ENCODE data around the gene HRG. TPM values are rescaled to one million over a fixed set of nuclear protein-coding genes. Genes with fewer than 3 reads are reported as not detected.
A peak's percentile ranks its signal among the peaks of the same experiment; 100 is the strongest.

The HRG gene
- total and polyA plus RNA-seq, 2 experiments from 2014 or later = not detected

- Mint-ChIP-seq H3K4me1 (peaks cover 29% of the 10 kb centered on the region), H3K9me3 (no peaks in the 10 kb centered on the region), H3K4me3 (no peak overlapping the region), H3K36me3 (ENCODE audit: low read depth) (no peaks in the 10 kb centered on the region), H3K27me3 (ENCODE audit: insufficient read depth, low read depth, poor library complexity) (peaks cover 3% of the 10 kb centered on the region), H3K27ac (no peak overlapping the region)
- TF ChIP-seq ZNF462 (CRISPR knock-in tag; IDR thresholded peaks at IDR 0.05) (no peak), POLR2AphosphoS5 (IDR thresholded peaks at IDR 0.05; ENCODE audit: low read depth) (no peak), ZNF114 (CRISPR knock-in tag; IDR thresholded peaks at IDR 0.05) (no peak), JUNB (IDR thresholded peaks at IDR 0.05; ENCODE audit: unreplicated experiment) (no peak)
- H3K36me3 ChIP-seq (ENCODE audit: insufficient read depth) = no peaks in the 10 kb centered on the region
- H3K27ac ChIP-seq (ENCODE audit: low read depth) = no peak overlapping the region
- peak overlapping the region; percentile 96 for H2AFZ ChIP-seq
- H3K4me1 ChIP-seq (ENCODE audit: insufficient read depth) = peaks cover 33% of the 10 kb centered on the region
- no peaks in the 10 kb centered on the region for H3K79me2 ChIP-seq (replicated peaks; ENCODE audit: insufficient read depth)
- DNase-seq (ENCODE audit: low spot score) (no peak), ATAC-seq (peak; percentile 35; the same call in 2 of the 3 replicates)
- H3K27me3 ChIP-seq (ENCODE audit: insufficient read depth) = no peaks in the 10 kb centered on the region
- H4K20me1 ChIP-seq (replicated peaks; ENCODE audit: insufficient read depth) = no peaks in the 10 kb centered on the region
- no peaks in the 10 kb centered on the region for H3K9me2 ChIP-seq (ENCODE audit: insufficient read depth)
- peak overlapping the region; percentile 53; the same call in 1 of the 2 replicates for H3K4me2 ChIP-seq
- no peaks in the 10 kb centered on the region for H3F3A ChIP-seq (replicated peaks; ENCODE audit: low read depth)
- no peak overlapping the region for H3K4me3 ChIP-seq
Observed at GRCh38 chr3:186640929-186641328, 24.9 kb upstream of the HRG start.

GRCh38 chr3:186642014-186642413 is 23.8 kb upstream of the HRG start:
- Mint-ChIP-seq H3K9me3 (no peaks in the 10 kb centered on the region), H3K36me3 (ENCODE audit: low read depth) (no peaks in the 10 kb centered on the region), H3K4me1 (peaks cover 29% of the 10 kb centered on the region), H3K27me3 (ENCODE audit: insufficient read depth, low read depth, poor library complexity) (peaks cover 3% of the 10 kb centered on the region), H3K27ac (no peak overlapping the region), H3K4me3 (no peak overlapping the region)
- H3K27me3 ChIP-seq (ENCODE audit: insufficient read depth) = no peaks in the 10 kb centered on the region
- H3K9me2 ChIP-seq (ENCODE audit: insufficient read depth) = no peaks in the 10 kb centered on the region
- DNase-seq (ENCODE audit: low spot score) = no peak
- 0 out of 2 replicates have a peak overlapping the region, but pooled peaks have one; percentile 29 for H2AFZ ChIP-seq
- H3K4me2 ChIP-seq = no peak overlapping the region
- H3F3A ChIP-seq (replicated peaks; ENCODE audit: low read depth) = no peaks in the 10 kb centered on the region
- no peaks in the 10 kb centered on the region for H3K36me3 ChIP-seq (ENCODE audit: insufficient read depth)
- no peaks in the 10 kb centered on the region for H3K79me2 ChIP-seq (replicated peaks; ENCODE audit: insufficient read depth)
- no peak overlapping the region for H3K4me3 ChIP-seq
- no peaks in the 10 kb centered on the region for H4K20me1 ChIP-seq (replicated peaks; ENCODE audit: insufficient read depth)
- ATAC-seq = no peak
- H3K27ac ChIP-seq (ENCODE audit: low read depth) = no peak overlapping the region
- H3K4me1 ChIP-seq (ENCODE audit: insufficient read depth) = peaks cover 33% of the 10 kb centered on the region
- TF ChIP-seq EZH2 (IDR thresholded peaks at IDR 0.05; ENCODE audit: low read depth, unreplicated experiment) = no peak
- TF ChIP-seq POLR2AphosphoS5 (IDR thresholded peaks at IDR 0.05; ENCODE audit: low read depth) = no peak
- TF ChIP-seq CREB1 (CRISPR knock-in tag; IDR thresholded peaks at IDR 0.05; ENCODE audit: low read depth) = no peak
- no peak for TF ChIP-seq STAT1 (IDR thresholded peaks at IDR 0.05; ENCODE audit: unreplicated experiment)
- TF ChIP-seq ZNF331 (CRISPR knock-in tag; IDR thresholded peaks at IDR 0.05; ENCODE audit: low read depth) = no peak

All from GM23338 (cell line).